B cell (primary cell): Measurements from ENCODE around the gene NRAP. TPM values are rescaled to one million over a fixed set of nuclear protein-coding genes. Genes with fewer than 3 reads are reported as not detected.

Experiments
- ATAC-seq: fragments of 200-7000 bp; cut with Tn5 transposase; one replicate; pipeline ENCODE4 v1.10.0; 2021; ENCODE audit warnings: low read depth, mild to moderate bottlenecking, moderate number of reproducible peaks, moderate library complexity
- CTCF ChIA-PET: fragments of 350-600 bp; sonication (Branson Sonifier 250); formaldehyde crosslinking; loops from one replicate; lab custom pipeline; 2021; ENCODE audit warnings: antibody characterized with exemption, inconsistent platforms; lab: Charles Lee
- POLR2A ChIA-PET: fragments of 350-600 bp; sonication (Branson Sonifier 250); formaldehyde crosslinking; loops from one replicate; lab custom pipeline; 2021; ENCODE audit warnings: antibody characterized with exemption; lab: Charles Lee
- DNase-seq: peaks from one replicate; pipeline ENCODE4 v3.0.0; 2013
- H2AFZ ChIP-seq: 2 replicates; pipeline ENCODE4 v1.6.1; 2012; ENCODE audit warnings: mild to moderate bottlenecking, low read depth, low read length; ENCODE audit not compliant: insufficient read depth, poor library complexity, severe bottlenecking
- H3K27ac ChIP-seq, 2 donors: 1 replicate in 1 of 2; 2 replicates in 1 of 2; pipeline ENCODE4 v1.5.1; 2012 to 2013; ENCODE audit warnings: low read length in 2 of 2, mild to moderate bottlenecking in 2 of 2, moderate library complexity in 1 of 2
- H3K27me3 ChIP-seq, 4 experiments: fragments of 200-600 bp in 1 of 4; sonication (generic) in 1 of 4; replicated peaks in 1 of 4; 1 replicate in 2 of 4; 2 replicates in 2 of 4; pipeline versions ENCODE4 v1.6.1 to v1.7.0; 2013 to 2016; ENCODE audit warnings: low read length in 3 of 4, mild to moderate bottlenecking in 2 of 4, mixed read lengths in 1 of 4, moderate library complexity in 1 of 4; ENCODE audit not compliant: insufficient read depth in 4 of 4, control insufficient read depth in 3 of 4; ENCODE audit errors: control extremely low read depth in 1 of 4
- H3K36me3 ChIP-seq, 2 experiments: replicated peaks in 1 of 2; 1 replicate in 1 of 2; 2 replicates in 1 of 2; pipeline versions ENCODE4 v1.6.1 to v1.7.1; 2013; ENCODE audit warnings: low read length in 1 of 2; ENCODE audit not compliant: insufficient read depth in 2 of 2, control insufficient read depth in 1 of 2; ENCODE audit errors: control extremely low read depth in 1 of 2, extremely low read depth in 1 of 2
- H3K4me1 ChIP-seq, 2 donors: fragments of 200-600 bp in 1 of 2; sonication (generic) in 1 of 2; 1 replicate in 1 of 2; 2 replicates in 1 of 2; pipeline versions ENCODE4 v1.5.1 to v1.6.1; 2013 to 2017; ENCODE audit warnings: low read length in 2 of 2; ENCODE audit not compliant: control insufficient read depth in 2 of 2, insufficient read depth in 2 of 2
- H3K4me2 ChIP-seq: replicated peaks from 2 replicates; pipeline ENCODE3; 2012; ENCODE audit warnings: mild to moderate bottlenecking, low read depth, low read length; ENCODE audit not compliant: poor library complexity, severe bottlenecking
- H3K4me3 ChIP-seq, 5 experiments: fragments of 200-600 bp in 1 of 5; sonication (generic) in 1 of 5; 1 replicate in 3 of 5; 2 replicates in 2 of 5; pipeline versions ENCODE4 v1.5.1 to v1.7.0; 2011 to 2016; ENCODE audit warnings: low read length in 4 of 5, mild to moderate bottlenecking in 4 of 5, low read depth in 2 of 5, control low read depth in 1 of 5, moderate library complexity in 1 of 5; ENCODE audit not compliant: insufficient read depth in 1 of 5; ENCODE audit errors: control extremely low read depth in 1 of 5, extremely low read depth in 1 of 5
- H3K79me2 ChIP-seq: fragments of 200-600 bp; sonication (generic); one replicate; pipeline ENCODE4 v1.6.0; 2016; ENCODE audit warnings: low read length; ENCODE audit not compliant: control insufficient read depth, insufficient read depth
- H3K9ac ChIP-seq: fragments of 200-600 bp; sonication (generic); 2 replicates; pipeline ENCODE4 v1.6.1; 2017; ENCODE audit warnings: mild to moderate bottlenecking, low read length, moderate library complexity
- H3K9me3 ChIP-seq, 3 donors: one replicate each; pipeline versions ENCODE4 v1.6.1 to v1.7.1; 2013; ENCODE audit warnings: low read length in 2 of 3; ENCODE audit not compliant: control insufficient read depth in 2 of 3, insufficient read depth in 1 of 3; ENCODE audit errors: control extremely low read depth in 1 of 3
- H4K20me1 ChIP-seq: 2 replicates; pipeline ENCODE4 v1.6.0; 2012; ENCODE audit warnings: mild to moderate bottlenecking, low read length; ENCODE audit not compliant: insufficient read depth, control insufficient read depth, poor library complexity, severe bottlenecking
- H3K27ac Mint-ChIP-seq: one replicate; pipeline ENCODE4 v1.8.0; 2021; ENCODE audit warnings: mixed read lengths
- H3K27me3 Mint-ChIP-seq: one replicate; pipeline ENCODE4 v1.8.0; 2021; ENCODE audit warnings: mixed read lengths
- H3K4me1 Mint-ChIP-seq: one replicate; pipeline ENCODE4 v1.8.0; 2021; ENCODE audit warnings: mixed read lengths
- H3K4me3 Mint-ChIP-seq: one replicate; pipeline ENCODE4 v1.8.0; 2021; ENCODE audit warnings: mixed read lengths
- H3K9me3 Mint-ChIP-seq: one replicate; pipeline ENCODE4 v1.8.0; 2022; ENCODE audit warnings: mixed read lengths; ENCODE audit not compliant: insufficient read depth
- EZH2 ChIP-seq: IDR thresholded peaks from 2 replicates; pipeline ENCODE4 v1.6.1; 2012; ENCODE audit warnings: borderline replicate concordance, low read depth, mild to moderate bottlenecking, moderate library complexity, low read length; ENCODE audit not compliant: insufficient read depth, poor library complexity, severe bottlenecking
- WGBS: methylation state at CpG from one replicate; pipeline ENCODE4 v1.1.5; 2013; ENCODE audit warnings: missing lambda C conversion rate; ENCODE audit not compliant: insufficient coverage; 5-methylcytosine and 5-hydroxymethylcytosine counted together
- intact Hi-C: fragments of 100-400 bp; cut with micrococcal nuclease; formaldehyde crosslinking; loops from one replicate; pipeline ENCODE4 v1.10.0; 2022
- polyA plus RNA-seq: library from polyadenylated mRNA; depleted of rRNA; stranded (reverse); fragments of >200 nt; gene quantifications from 2 replicates; pipeline ENCODE4 v1.2.3, GENCODE V29; 2012
- total RNA-seq, 2 donors: library from RNA; stranded (reverse); fragments of 120-200 nt in 1 of 2; gene quantifications; 1 replicate in 1 of 2; 2 replicates in 1 of 2; pipeline versions ENCODE4 v1.2.3 to v1.2.4, GENCODE V29; 2013 to 2022
- TF ChIP-seq, protein P1 (sequence below): fragments of 200-600 bp; IDR thresholded peaks from one replicate; pipeline ENCODE4 v1.8.0; 2022; ENCODE audit warnings: antibody characterized with exemption, mild to moderate bottlenecking

Gene NRAP
- total and polyA plus RNA-seq, 2 donors (not counting 1 experiment from before 2014, with no cell fraction given), result not detected

DNA sequence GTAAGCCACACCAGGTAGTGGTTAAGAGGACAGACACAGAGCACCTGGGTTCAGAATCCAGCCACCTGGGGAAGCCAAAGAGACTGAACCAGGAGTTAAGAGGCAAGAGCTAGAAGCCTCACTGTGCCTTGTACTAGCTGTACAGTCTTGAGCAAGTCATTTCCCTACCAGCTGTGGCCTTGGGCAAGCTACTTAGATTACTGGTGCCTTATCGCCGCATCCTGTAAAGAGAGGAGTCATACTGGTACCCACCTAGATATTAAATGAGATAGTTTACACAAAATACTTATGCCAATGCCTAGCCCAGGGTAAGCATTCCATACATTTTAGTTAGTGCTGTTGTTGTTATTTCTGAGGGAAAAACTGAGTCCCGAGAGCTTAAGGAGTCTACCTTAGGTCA is 63.3 kb downstream of the NRAP start:
- Histone ChIP-seq H3K27me3 (peaks cover 0 to 2% (median 0%) of the 10 kb centered on the region in 4 experiments), H3K9me3 (peaks cover 0 to 6% (median 0%) of the 10 kb centered on the region in 3 donors), H3K79me2 (no peaks in the 10 kb centered on the region), H3K36me3 (no peaks in the 10 kb centered on the region), H3K27ac (no peak overlapping the region), H3K4me3 (no peak overlapping the region), H3K4me2 (no peak overlapping the region), H3K9ac (no peak overlapping the region), H3K4me1 (no peaks in the 10 kb centered on the region), H2AFZ (no peak overlapping the region), H4K20me1 (no peaks in the 10 kb centered on the region)
- peaks cover 6% of the 10 kb centered on the region for H3K27me3 Mint-ChIP-seq
- intact Hi-C loops, result no loop called here
- whole genome bisulfite sequencing, result 100% methylated on average over 1 of the region's 3 CpGs
- ChIA-PET CTCF (no interaction called here), POLR2A (no interaction called here)
- no peak for DNase-seq
- TF ChIP-seq EZH2, result no peak
- TF ChIP-seq, protein P1, sequence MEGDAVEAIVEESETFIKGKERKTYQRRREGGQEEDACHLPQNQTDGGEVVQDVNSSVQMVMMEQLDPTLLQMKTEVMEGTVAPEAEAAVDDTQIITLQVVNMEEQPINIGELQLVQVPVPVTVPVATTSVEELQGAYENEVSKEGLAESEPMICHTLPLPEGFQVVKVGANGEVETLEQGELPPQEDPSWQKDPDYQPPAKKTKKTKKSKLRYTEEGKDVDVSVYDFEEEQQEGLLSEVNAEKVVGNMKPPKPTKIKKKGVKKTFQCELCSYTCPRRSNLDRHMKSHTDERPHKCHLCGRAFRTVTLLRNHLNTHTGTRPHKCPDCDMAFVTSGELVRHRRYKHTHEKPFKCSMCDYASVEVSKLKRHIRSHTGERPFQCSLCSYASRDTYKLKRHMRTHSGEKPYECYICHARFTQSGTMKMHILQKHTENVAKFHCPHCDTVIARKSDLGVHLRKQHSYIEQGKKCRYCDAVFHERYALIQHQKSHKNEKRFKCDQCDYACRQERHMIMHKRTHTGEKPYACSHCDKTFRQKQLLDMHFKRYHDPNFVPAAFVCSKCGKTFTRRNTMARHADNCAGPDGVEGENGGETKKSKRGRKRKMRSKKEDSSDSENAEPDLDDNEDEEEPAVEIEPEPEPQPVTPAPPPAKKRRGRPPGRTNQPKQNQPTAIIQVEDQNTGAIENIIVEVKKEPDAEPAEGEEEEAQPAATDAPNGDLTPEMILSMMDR, result no peak
- H3K4me1 Mint-ChIP-seq, result no peaks in the 10 kb centered on the region
- no peak overlapping the region for H3K27ac Mint-ChIP-seq
- ATAC-seq, result no peak
- H3K9me3 Mint-ChIP-seq, result no peaks in the 10 kb centered on the region
- no peak overlapping the region for H3K4me3 Mint-ChIP-seq

DNA sequence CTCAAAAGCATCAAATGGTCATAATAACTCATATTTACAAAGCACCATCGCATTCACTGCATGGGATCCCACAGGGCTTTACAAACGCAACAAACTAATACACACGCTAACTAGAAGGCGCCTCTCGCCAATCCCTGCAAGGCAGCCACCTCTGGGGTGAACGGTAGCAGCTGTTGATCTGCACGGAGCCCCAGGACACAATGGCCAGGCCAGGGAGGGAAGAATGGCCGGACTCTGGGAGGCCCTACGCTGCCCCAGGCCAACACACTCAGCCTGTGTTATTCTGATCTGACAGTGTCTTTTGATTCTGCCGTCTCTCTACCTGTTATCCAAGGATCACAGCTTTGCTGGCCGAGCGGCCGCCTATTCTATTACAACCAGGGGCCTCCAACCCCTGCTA is 69.2 kb downstream of the NRAP start:
- intact Hi-C loops, result no loop called here
- H3K9ac ChIP-seq, result no peak overlapping the region

More for the DNA sequence above, 69.2 kb downstream of the NRAP start:
- DNase-seq (no peak), ATAC-seq (no peak)
- Histone ChIP-seq H3K79me2 (no peaks in the 10 kb centered on the region), H3K9me3 (no peaks in the 10 kb centered on the region), H3K27me3 (peaks cover 0 to 2% (median 0%) of the 10 kb centered on the region in 4 experiments), H3K4me1 (no peaks in the 10 kb centered on the region), H3K4me2 (no peak overlapping the region), H3K36me3 (no peaks in the 10 kb centered on the region), H3K27ac (no peak overlapping the region), H3K4me3 (no peak overlapping the region), H2AFZ (no peak overlapping the region), H4K20me1 (no peaks in the 10 kb centered on the region)
- Mint-ChIP-seq H3K4me3 (no peak overlapping the region), H3K27ac (no peak overlapping the region), H3K4me1 (no peaks in the 10 kb centered on the region), H3K27me3 (peaks cover 10% of the 10 kb centered on the region), H3K9me3 (no peaks in the 10 kb centered on the region)
- TF ChIP-seq, protein P1, result no peak
- no peak for TF ChIP-seq EZH2
- CTCF ChIA-PET, result no interaction called here
- WGBS, result 93% methylated on average over 13 of the region's 13 CpGs
- POLR2A ChIA-PET, result no interaction called here
